NCI-H345 (cell line): ENCODE data around the gene KIFC3.
"Not testable (repeated sequence)": the region's sequence is repeated elsewhere in the genome, so short reads cannot be mapped to it uniquely, and the experiment has no call there.

Experiments
- DNase-seq: peaks from one replicate; lab custom pipeline; 2025; lab: John Stamatoyannopoulos, UW

KIFC3 gene

GRCh38 chr16:57803134-57803990 lies 1.1 kb upstream of the KIFC3 start:
- no peak for DNase-seq

GRCh38 chr16:57801809-57802340 lies 416 bp downstream of the KIFC3 start:
- peak; percentile 45 for DNase-seq

GRCh38 chr16:57801098-57801808 lies 1.0 kb downstream of the KIFC3 start:
- DNase-seq: no peak

GRCh38 chr16:57800200-57801097 lies 1.8 kb downstream of the KIFC3 start:
- DNase-seq: no peak

GRCh38 chr16:57799600-57800199 lies 2.6 kb downstream of the KIFC3 start:
- DNase-seq: no peak

- peak; percentile 67 for DNase-seq
These were observed 3.2 kb downstream of the KIFC3 start for GRCh38 chr16:57798953-57799599.

GRCh38 chr16:57798267-57798810 lies 4.0 kb downstream of the KIFC3 start:
- no peak for DNase-seq

- DNase-seq: no peak
These were observed 4.6 kb downstream of the KIFC3 start for GRCh38 chr16:57797526-57798266.

GRCh38 chr16:57797216-57797525 lies 5.1 kb downstream of the KIFC3 start:
- no peak for DNase-seq

- DNase-seq: not testable (repeated sequence)
These were observed 6.3 kb downstream of the KIFC3 start for GRCh38 chr16:57796014-57796413.

- peak; percentile 62 for DNase-seq
These were observed 6.8 kb downstream of the KIFC3 start for GRCh38 chr16:57795431-57795878.

GRCh38 chr16:57794849-57795430 lies 7.4 kb downstream of the KIFC3 start:
- no peak for DNase-seq

- no peak for DNase-seq
These were observed 10.3 kb downstream of the KIFC3 start for GRCh38 chr16:57791893-57792461.

- no peak for DNase-seq
These were observed 10.9 kb downstream of the KIFC3 start for GRCh38 chr16:57791195-57791892.

- no peak for DNase-seq
These were observed 13.3 kb downstream of the KIFC3 start for GRCh38 chr16:57788951-57789350.

- no peak for DNase-seq
These were observed 13.9 kb downstream of the KIFC3 start for GRCh38 chr16:57788252-57788841.

GRCh38 chr16:57787519-57787905 lies 14.8 kb downstream of the KIFC3 start:
- DNase-seq: no peak
